ENCODE measurements around the gene TRIM61. TPM values are rescaled to one million over a fixed set of nuclear protein-coding genes. Genes with fewer than 3 reads are reported as not detected.
"Not testable (repeated sequence)": the region's sequence is repeated elsewhere in the genome, so short reads cannot be mapped to it uniquely, and the experiment has no call there.

Gene TRIM61
- total and polyA plus RNA-seq, 2 of the 4 experiments (the other 2 are of a cell fraction) = 1.5 to 4.7 TPM

DNA sequence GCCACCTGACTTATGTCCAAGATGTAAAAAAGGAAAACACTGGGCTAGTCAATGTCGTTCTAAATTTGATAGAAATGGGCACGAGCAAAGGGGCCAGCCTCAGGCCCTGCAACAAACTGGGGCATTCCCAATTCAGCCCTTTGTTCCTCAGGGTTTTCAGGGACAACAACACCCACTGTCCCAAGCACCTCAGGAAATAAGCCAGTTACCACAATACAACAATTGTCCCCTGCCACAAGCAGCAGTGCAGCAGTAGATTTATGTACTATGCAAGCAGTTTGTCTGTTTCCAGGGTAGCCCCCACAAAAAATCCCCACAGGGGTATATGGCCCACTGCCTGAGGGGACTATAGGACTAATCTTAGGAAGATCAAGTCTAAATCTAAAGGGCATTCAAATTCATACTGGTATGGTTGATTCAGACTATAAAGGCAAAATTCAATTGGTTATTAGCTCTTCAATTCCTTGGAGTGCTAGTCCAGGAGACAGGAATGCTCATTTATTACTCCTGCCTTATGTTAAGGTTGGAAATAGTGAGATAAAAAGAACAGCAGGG is 21.1 kb upstream of the TRIM61 start:
- H3K56ac ChIP-seq (ENCODE audit: extremely low read depth, insufficient read depth, low read length); H3K4me2 ChIP-seq (ENCODE audit: low read depth, low read length); H3K9me3 ChIP-seq (ENCODE audit: control insufficient read depth, insufficient read depth, low read length); H2BK15ac ChIP-seq (ENCODE audit: low read depth, low read length); H3K4ac ChIP-seq (ENCODE audit: low read depth, low read length); H3K27me3 ChIP-seq (ENCODE audit: control insufficient read depth, insufficient read depth, low read length); in situ Hi-C loops (cut with MboI; ENCODE audit: low sequenced_read_pairs); dilution Hi-C loops (cut with HindIII; ENCODE audit: low sequenced_read_pairs, unreplicated experiment); H3K18ac ChIP-seq (ENCODE audit: low read depth, low read length); CTCF ChIA-PET; H3K9me1 ChIP-seq (ENCODE audit: insufficient read depth, low read length); intact Hi-C loops (cut with micrococcal nuclease); H4K91ac ChIP-seq (ENCODE audit: insufficient read depth, low read depth, low read length); H2BK20ac ChIP-seq (ENCODE audit: low read depth, low read length); DNase-seq; H4K20me1 ChIP-seq (ENCODE audit: insufficient read depth, low read length); POLR2A ChIA-PET (ENCODE audit: unreplicated experiment); H3K36me3 ChIP-seq (ENCODE audit: control insufficient read depth, insufficient read depth, low read length); H3K14ac ChIP-seq (replicated peaks; ENCODE audit: low read depth, low read length); H2BK5ac ChIP-seq (ENCODE audit: low read depth, low read length, poor library complexity, severe bottlenecking); ATAC-seq (ENCODE audit: low read depth); H2BK120ac ChIP-seq (ENCODE audit: low read depth, low read length); H4K8ac ChIP-seq (ENCODE audit: low read depth in 2 of 2, low read length in 2 of 2); H3K4me3 ChIP-seq (ENCODE audit: insufficient read depth, low read depth, low read length); H3K79me1 ChIP-seq (ENCODE audit: low read depth in 1 of 2, low read length in 2 of 2); H2AFZ ChIP-seq (replicated peaks; ENCODE audit: low read length, poor library complexity); H4K5ac ChIP-seq (ENCODE audit: low read depth, low read length); BruUV-seq (replicated peaks); H3K9ac ChIP-seq (ENCODE audit: low read depth, low read length); H3K23ac ChIP-seq (ENCODE audit: low read depth, low read length); H2AK5ac ChIP-seq (ENCODE audit: low read depth, low read length); H3K27ac ChIP-seq (ENCODE audit: insufficient read depth, low read length); H3K4me1 ChIP-seq (ENCODE audit: control insufficient read depth, insufficient read depth, low read length); H2AK9ac ChIP-seq (replicated peaks; ENCODE audit: low read depth, low read length, poor library complexity): not testable (repeated sequence)
- no CpG with 5 or more reads among the region's 2 CpGs for WGBS, 2 experiments (ENCODE audit: extremely low coverage in 2 of 2, insufficient read length in 1 of 2)

Measured in IMR-90 (cell line).